Measurements from ENCODE around the gene KCNH1.

- TF ChIP-seq CTCF (IDR thresholded peaks at IDR 0.05 in 4 of 5, conservative IDR thresholded peaks at IDR 0.05 in 1 of 5) (no peak), POLR2A (IDR thresholded peaks at IDR 0.05) (no peak)
These were observed 436.8 kb downstream of the KCNH1 start for GRCh38 chr1:210697185-210697584.
